GM21515 (cell line): ENCODE data around the gene C2CD2.

ENCODE experiments used
- ATAC-seq: cut with Tn5 transposase; IDR thresholded peaks from one replicate; pipeline ENCODE4 v1.9.1; 2021; ENCODE audit not compliant: unreplicated experiment

C2CD2 gene

DNA sequence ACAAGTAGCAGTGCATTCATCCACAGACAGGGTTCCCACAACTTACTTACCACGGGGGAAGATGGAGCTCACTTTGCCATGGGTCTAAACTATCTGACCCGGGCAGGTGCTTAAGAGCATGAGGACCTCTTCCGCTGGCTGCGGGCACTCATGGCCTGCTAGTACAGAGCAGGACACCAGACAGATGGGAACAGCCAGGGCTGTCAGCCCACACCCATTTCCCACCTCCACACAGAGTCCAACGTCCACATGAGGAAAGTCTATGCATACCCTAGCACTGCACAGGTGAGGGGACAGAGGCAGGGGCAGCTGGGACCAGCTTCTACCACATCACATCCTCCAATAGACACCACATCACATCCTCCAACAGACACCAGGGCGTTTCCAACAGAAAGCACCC lies 38.9 kb downstream of the C2CD2 start:
- no peak for ATAC-seq

DNA sequence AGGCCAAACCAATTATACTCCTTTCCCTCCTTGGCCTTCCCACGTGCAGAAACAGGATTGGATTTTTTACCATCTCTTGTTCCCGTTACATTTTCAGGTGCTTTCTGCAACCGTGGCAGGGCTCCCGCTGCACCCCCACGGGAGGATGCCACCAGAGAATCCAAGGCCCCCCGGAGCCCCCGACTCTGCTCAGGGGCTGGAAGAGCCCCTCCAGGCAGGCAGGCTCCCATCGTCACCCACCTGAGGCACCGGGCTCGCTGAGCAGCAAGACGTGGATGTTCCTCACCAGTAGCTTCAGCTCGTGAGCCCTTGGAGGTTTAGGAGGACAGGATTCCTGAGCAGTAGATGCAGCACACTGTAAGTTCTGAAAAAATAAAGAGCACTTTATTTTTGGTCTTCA lies 39.5 kb downstream of the C2CD2 start:
- no peak for ATAC-seq

GRCh38 chr21:41913230-41913629 lies 40.6 kb downstream of the C2CD2 start:
- no peak for ATAC-seq

DNA sequence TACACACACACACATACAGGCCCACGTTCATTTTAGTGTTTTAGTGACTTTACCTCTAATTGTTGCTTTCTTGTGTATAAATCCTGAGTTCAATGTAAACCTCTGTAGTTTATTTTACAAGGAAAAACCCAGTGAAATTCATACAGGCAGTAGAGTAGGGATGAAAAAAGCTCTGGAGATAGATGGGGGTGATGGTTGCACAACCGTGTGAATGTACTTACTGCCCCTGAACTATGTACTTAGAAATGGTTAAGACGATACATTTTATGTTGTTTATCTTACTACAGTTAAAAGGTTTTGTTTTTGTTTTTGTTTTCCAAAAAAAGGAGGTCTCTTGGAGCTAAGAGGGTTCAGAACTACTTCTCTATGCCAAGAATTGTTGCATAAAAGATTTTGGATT lies 45.0 kb downstream of the C2CD2 start:
- no peak for ATAC-seq

GRCh38 chr21:41907496-41908258 lies 46.1 kb downstream of the C2CD2 start:
- no peak for ATAC-seq

DNA sequence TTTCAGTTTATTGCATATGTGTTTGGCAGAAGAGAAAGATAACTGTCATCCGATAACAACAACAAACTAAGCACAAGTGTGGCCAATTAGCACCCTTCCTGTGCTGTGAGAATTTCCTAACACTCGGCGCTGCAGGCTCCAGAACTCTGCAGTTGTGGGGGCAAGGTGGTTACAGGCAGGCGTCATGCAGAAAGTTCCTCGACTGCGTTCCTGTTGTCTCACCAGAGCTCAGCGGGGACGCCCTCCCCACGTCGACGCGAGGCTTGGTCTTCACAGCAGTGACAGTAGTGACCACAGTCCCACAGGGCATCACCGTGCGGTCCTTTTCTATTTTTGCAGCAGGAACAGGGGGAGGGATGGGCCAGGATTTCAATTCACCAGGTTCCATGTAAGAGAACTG lies 47.0 kb downstream of the C2CD2 start:
- ATAC-seq: no peak

- no peak for ATAC-seq
Measured at GRCh38 chr21:41903559-41904351, 50.1 kb downstream of the C2CD2 start.

DNA sequence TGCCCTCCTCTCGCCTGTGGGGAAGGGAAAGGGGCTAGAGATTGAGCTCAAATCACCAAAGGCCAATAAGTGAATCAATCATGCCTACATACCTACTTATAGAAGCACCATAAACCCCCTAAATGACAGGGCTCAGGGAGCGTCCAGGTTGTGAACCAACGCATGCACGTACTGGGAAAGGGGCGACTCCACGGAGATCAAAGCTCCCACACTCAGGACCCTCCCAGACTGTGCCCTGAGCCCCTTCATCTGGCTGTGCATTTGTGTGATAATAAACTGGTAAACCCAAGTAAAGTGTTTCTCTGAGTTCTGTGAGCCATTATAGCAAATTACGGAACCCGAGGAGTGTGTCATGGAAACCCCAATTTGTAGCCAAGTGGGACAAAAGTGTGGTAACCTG lies 50.9 kb downstream of the C2CD2 start:
- no peak for ATAC-seq

DNA sequence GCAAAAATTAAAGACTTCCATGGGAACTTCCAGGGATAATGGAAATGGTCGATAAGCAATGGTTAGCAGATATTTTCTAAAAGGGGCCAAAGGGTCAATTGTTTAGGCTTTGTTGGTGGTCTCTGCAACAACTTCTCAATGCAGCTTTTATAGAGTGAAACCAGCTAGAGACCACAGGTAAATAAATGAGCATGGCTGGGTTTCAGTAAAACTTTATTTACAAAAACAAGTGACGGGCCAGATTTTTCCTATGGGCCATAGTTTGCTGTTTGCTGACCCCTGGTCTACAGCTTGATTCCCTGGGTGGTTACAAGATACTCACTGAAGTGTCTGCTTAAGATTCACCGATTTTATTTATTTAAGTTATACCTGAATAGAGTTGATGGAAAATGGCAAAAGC lies 52.0 kb downstream of the C2CD2 start:
- no peak for ATAC-seq

- no peak for ATAC-seq
Measured at GRCh38 chr21:41901099-41901498, 52.7 kb downstream of the C2CD2 start.

DNA sequence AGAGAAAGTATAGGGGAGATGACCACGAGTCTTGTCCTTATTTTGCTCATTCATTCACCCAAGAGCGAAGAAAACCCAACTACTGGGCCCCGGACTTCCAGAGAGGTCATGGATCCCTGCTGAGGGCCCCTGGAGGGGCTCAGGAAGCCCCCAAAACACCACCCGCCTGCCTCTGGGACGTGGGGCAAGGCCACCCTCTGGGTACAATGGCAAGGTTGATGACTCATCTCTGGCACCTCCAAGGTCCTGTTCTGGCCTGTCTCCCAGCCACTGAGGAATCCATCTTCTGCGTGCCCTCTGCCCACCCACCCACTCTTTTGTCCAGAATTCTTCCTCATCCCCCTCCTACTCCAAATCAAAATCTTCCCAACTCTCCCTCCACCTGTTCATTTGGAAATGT lies 53.4 kb downstream of the C2CD2 start:
- no peak for ATAC-seq

GRCh38 chr21:41899426-41900202 lies 54.2 kb downstream of the C2CD2 start:
- ATAC-seq: no peak

- ATAC-seq: no peak
Measured at GRCh38 chr21:41898998-41899397, 54.8 kb downstream of the C2CD2 start.

DNA sequence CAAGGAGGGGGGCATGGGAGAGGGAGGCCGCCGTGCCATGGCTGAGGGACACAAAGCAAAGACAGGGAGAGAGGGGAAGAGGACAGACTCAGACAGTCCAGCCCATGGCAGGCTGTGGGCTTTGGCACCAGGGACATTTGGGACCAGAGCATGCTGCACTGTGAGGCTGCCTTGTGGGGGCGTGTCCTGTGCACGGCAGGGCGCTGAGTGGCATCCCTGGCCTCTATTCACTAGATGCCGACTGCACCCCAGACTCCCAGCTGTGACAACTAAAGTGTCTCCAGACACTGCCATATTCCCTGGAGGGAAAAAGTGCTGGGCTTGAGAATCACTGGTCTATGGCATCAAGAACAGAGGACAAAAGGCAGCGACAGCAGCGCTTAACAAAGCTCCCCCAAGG lies 56.1 kb downstream of the C2CD2 start:
- ATAC-seq: no peak

GRCh38 chr21:41897047-41897669 lies 56.7 kb downstream of the C2CD2 start:
- ATAC-seq: no peak

DNA sequence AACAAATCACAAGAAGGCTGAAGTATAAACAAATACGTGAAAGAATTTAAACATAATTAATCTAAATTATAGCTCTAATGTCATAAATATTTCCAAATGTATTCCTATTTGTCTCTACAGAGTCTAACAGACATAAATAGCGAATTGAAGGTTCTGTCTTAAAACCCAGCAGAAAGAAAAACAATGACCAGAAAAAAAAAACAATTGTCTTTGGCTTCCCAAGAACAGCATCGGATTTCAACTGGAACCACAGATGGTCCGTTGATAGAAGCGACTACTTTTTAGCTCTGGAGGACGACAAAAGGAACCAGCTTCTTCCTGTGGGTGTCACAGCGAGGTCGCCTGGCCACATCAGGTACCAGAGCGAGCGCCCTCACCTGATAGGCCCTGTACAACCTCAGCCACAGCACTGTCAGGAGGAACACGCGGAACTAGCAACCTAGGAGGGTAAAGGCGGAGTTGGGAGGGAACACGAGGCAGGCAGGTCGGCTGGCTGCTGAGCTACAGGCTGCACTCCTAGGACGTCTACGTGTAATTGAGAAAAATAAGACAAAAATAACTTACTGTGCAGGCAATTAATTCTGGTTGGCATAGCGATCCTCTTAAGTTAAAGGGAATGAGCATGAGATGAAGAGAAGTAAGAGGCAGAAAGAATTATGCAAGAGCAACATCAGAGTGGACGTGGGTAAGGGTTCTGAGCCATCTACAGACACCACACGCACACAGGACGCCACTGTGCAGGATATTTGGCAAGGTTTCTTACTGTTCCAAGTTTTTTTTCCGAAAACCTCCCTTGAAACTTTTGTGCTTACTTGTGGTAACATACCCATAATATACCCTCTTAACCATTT lies 58.0 kb downstream of the C2CD2 start:
- no peak for ATAC-seq

- ATAC-seq: no peak
Measured at GRCh38 chr21:41894922-41895557, 58.8 kb downstream of the C2CD2 start.

GRCh38 chr21:41894511-41894910 lies 59.3 kb downstream of the C2CD2 start:
- ATAC-seq: no peak

- ATAC-seq: no peak
Measured at GRCh38 chr21:41892726-41893125, 61.1 kb downstream of the C2CD2 start.

DNA sequence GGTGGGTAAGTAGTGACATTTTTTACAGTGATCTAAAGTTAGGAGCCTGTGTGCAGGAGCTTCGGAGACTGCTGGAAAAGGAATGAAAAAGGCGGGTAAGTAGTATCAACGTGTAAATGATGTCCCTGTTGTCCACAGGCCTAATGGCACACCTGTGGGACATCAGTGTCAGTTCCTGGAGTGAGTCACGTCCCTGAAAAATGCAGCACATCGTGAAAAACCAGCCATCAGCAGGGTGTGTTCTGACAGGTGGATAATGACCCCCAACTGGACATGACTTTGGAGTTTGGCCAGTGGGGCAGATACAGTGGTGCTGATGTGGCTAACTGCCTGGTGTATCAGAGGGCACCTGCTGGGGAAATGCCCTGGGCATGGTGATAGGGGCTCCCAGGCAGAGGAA lies 62.7 kb downstream of the C2CD2 start:
- no peak for ATAC-seq
